SK-N-SH treated with all-trans-retinoic acid at 6 μM for 48 hours (cell line): ENCODE results near the gene LY6G5B.
A peak's percentile ranks its signal among the peaks of the same experiment; 100 is the strongest.

Experiments used
- ATAC-seq: fragments of 200-7000 bp; cut with Tn5 transposase; 3 replicates; pipeline ENCODE4 v1.9.1; 2020; ENCODE audit warnings: mild to moderate bottlenecking, moderate library complexity
- ARNTL ChIP-seq: fragments of 450-650 bp; formaldehyde crosslinking; IDR thresholded peaks from 2 replicates; pipeline ENCODE4 v1.5.0; 2020; ENCODE audit warnings: low read depth, mild to moderate bottlenecking, moderate library complexity, borderline replicate concordance
- BACH2 ChIP-seq: fragments of 250-450 bp; sonication (Bioruptor Pico); IDR thresholded peaks from 2 replicates; pipeline ENCODE4 v1.9.0; 2021; ENCODE audit warnings: mild to moderate bottlenecking, borderline replicate concordance
- CREB5 ChIP-seq: fragments of 250-450 bp; sonication (Bioruptor Pico); IDR thresholded peaks from 2 replicates; pipeline ENCODE4 v1.5.1; 2020; ENCODE audit warnings: low read depth, mild to moderate bottlenecking, moderate library complexity
- CSDC2 ChIP-seq: fragments of 250-450 bp; sonication (Bioruptor Pico); IDR thresholded peaks from 2 replicates; pipeline ENCODE4 v1.5.0; 2020; ENCODE audit warnings: mild to moderate bottlenecking, moderate library complexity
- ESRRG ChIP-seq: fragments of 250-450 bp; sonication (Bioruptor Pico); IDR thresholded peaks from 2 replicates; pipeline ENCODE4 v1.6.1; 2021; ENCODE audit warnings: mild to moderate bottlenecking
- GLIS3 ChIP-seq: fragments of 250-450 bp; sonication (Bioruptor Pico); IDR thresholded peaks from 2 replicates; pipeline ENCODE4 v1.5.0; 2020; ENCODE audit warnings: mild to moderate bottlenecking, moderate library complexity
- OSR1 ChIP-seq: fragments of 250-450 bp; sonication (Bioruptor Pico); IDR thresholded peaks from 2 replicates; pipeline ENCODE4 v1.8.0; 2022; ENCODE audit warnings: moderate library complexity, mild to moderate bottlenecking, inconsistent platforms
- PPARA ChIP-seq: fragments of 250-450 bp; sonication (Bioruptor Pico); IDR thresholded peaks from 2 replicates; pipeline ENCODE4 v1.5.0; 2020; ENCODE audit warnings: mild to moderate bottlenecking, borderline replicate concordance
- SNAI2 ChIP-seq: fragments of 250-450 bp; sonication (Bioruptor Pico); IDR thresholded peaks from 2 replicates; pipeline ENCODE4 v1.5.0; 2020; ENCODE audit warnings: mild to moderate bottlenecking, moderate library complexity
- TCF4 ChIP-seq: fragments of 250-450 bp; sonication (Bioruptor Pico); IDR thresholded peaks from 2 replicates; pipeline ENCODE4 v1.8.0; 2021; ENCODE audit warnings: mild to moderate bottlenecking, moderate library complexity, borderline replicate concordance
- TOX ChIP-seq: fragments of 250-450 bp; sonication (Bioruptor Pico); IDR thresholded peaks from 2 replicates; pipeline ENCODE4 v1.8.0; 2021; ENCODE audit warnings: mild to moderate bottlenecking, moderate library complexity, borderline replicate concordance
- ZFP30 ChIP-seq: fragments of 450-650 bp; formaldehyde crosslinking; IDR thresholded peaks from 2 replicates; pipeline ENCODE4 v1.5.0; 2022; ENCODE audit warnings: mild to moderate bottlenecking, moderate library complexity
- TF ChIP-seq, protein P1 (sequence below): fragments of 250-450 bp; sonication (Bioruptor Pico); IDR thresholded peaks from 2 replicates; pipeline ENCODE4 v1.5.0; 2020; ENCODE audit warnings: mild to moderate bottlenecking, moderate library complexity

LY6G5B gene

DNA sequence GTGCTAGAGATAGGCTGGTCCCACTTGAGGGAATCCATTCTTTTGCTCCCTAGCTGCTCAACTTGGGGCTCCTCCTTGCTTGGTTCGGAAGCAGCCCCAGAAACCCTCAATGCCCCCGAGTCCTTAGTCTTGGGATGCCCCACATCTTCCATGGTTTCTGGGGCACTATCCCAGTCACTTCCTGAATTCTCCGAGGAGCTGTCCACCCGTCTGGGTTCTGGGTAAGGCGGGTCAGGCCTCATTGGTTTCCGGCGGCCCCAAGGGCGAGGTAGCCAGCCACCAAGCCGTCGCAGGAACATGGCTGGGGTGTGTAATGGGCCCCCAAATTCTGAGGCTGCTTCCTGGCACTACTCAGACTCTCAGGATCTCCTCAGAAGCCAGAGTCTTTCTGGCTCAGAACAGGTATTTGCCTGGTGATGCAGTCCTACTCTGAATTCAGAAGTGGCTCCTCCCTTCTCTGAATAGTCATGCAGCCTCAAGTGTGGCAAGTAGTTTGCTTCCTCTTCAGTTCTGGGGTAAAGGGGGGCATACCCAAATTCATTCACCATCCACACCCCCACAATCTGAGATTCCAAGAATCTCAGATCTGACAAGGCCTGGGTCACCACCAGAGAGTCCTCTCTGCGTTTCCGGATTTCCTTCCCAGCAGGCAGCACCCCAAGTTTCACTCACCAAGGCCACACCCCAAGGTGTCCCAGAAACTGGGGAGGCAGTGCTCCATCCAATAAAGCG lies 10.0 kb upstream of the LY6G5B start (continued):
- TF ChIP-seq, protein P1, sequence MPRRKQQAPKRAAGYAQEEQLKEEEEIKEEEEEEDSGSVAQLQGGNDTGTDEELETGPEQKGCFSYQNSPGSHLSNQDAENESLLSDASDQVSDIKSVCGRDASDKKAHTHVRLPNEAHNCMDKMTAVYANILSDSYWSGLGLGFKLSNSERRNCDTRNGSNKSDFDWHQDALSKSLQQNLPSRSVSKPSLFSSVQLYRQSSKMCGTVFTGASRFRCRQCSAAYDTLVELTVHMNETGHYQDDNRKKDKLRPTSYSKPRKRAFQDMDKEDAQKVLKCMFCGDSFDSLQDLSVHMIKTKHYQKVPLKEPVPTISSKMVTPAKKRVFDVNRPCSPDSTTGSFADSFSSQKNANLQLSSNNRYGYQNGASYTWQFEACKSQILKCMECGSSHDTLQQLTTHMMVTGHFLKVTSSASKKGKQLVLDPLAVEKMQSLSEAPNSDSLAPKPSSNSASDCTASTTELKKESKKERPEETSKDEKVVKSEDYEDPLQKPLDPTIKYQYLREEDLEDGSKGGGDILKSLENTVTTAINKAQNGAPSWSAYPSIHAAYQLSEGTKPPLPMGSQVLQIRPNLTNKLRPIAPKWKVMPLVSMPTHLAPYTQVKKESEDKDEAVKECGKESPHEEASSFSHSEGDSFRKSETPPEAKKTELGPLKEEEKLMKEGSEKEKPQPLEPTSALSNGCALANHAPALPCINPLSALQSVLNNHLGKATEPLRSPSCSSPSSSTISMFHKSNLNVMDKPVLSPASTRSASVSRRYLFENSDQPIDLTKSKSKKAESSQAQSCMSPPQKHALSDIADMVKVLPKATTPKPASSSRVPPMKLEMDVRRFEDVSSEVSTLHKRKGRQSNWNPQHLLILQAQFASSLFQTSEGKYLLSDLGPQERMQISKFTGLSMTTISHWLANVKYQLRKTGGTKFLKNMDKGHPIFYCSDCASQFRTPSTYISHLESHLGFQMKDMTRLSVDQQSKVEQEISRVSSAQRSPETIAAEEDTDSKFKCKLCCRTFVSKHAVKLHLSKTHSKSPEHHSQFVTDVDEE = no peak
- TF ChIP-seq GLIS3 (CRISPR knock-in tag) (no peak), TCF4 (no peak)

DNA sequence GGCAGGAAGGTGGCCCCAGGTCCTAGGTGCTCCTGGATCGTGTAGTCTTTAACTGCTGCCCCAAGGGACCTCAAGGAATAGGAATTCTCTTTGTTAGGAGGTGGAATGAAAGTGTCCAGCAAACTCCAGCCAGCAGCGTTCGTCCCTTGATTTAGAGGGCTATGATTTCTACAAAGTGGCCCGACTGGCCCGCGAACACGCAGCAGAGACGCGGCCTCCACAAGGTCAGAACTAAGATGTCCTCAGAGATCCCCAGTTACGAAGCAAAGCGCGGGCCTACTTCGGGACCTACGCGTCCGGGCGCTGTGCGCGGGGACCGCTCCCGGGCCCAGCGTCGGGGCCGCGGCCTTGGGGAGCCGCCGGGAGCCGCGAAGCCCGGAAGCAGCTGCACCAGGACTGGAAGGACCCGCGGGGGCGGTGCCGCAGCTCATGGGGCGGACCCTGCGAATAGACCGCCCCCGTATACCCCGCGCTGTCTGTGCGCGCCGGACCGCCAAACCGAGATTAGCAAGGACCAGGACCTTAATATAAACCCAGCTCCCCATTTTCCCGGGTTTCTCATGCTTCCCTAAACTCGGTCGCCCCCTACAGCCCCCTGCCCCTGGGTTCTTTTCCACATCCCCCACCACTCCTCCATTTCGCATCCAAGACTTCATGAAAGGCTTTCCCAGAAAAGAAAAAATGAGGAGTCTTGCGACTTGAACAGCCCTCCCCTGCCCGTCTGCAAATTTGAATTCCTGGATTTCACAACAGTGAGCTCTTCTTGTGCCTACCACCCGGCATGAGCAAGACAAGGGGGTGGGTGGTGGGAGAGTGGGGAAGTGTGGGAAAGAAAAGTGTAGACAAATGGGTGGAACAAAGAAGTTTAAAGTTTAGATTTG lies 9.2 kb upstream of the LY6G5B start, which contains the start of gene C6orf47:
Gene C6orf47, minus strand, starts transcription at position 398 of the 881 bp plus-strand sequence. CDS start 831 bp downstream, outside the sequence.
- ATAC-seq = peak; percentile 84
- no peak for TF ChIP-seq PPARA (CRISPR knock-in tag)
- no peak for TF ChIP-seq CSDC2 (CRISPR knock-in tag)
- no peak for TF ChIP-seq OSR1 (CRISPR knock-in tag)
- TF ChIP-seq CREB5 (CRISPR knock-in tag) = no peak
- TF ChIP-seq GLIS3 (CRISPR knock-in tag) = no peak
- TF ChIP-seq ESRRG (CRISPR knock-in tag) = no peak
- TF ChIP-seq, protein P1 = no peak
- TF ChIP-seq BACH2 (CRISPR knock-in tag) = no peak
- TF ChIP-seq TOX = no peak
- TF ChIP-seq ZFP30 (CRISPR knock-in tag) = no peak
- TF ChIP-seq, all 23 proteins: peak for 0

DNA sequence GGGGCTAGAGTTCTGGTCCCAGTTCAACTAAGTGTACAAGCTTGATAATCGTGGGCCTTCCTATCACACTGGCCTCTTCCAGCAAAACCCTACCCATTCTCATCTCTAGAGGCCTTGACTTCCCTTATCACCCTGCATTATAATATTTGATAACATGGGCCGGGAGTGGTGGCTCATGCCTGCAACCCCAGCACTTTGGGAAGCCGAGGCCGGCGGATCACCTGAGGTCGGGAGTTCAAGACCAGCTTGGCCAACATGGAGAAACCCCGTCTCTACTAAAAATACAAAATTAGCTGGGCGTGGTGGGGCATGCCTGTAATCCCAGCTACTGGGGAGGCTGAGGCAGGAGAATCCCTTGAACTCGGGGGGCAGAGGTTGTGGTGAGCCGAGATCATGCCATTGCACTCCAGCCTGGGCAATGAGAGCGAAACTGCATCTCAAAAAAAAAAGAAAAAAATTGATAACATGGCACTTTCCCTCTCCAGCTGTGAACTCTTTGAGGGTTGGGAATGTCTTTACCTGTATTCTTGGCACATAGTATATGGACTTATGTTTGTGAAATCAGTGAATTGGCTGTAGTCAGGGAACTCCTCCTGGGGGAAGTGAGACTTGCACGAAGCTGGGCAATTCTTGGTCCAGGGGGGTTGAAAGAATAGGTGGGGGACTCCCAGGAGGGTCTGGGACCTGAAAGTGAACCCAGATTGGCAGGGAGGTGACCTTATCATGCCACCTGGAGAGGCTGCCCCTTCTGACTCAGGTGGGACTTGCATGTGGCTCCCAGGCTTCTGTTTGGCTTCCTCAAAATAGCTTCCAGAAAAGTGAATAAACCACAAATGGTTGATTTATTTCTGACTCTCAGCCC lies 8.3 kb upstream of the LY6G5B start:
- no peak for ATAC-seq
- TF ChIP-seq ZFP30 (CRISPR knock-in tag) = no peak
- no peak for TF ChIP-seq SNAI2 (CRISPR knock-in tag)
- no peak for TF ChIP-seq ESRRG (CRISPR knock-in tag)
- TF ChIP-seq CREB5 (CRISPR knock-in tag) = no peak
- TF ChIP-seq BACH2 (CRISPR knock-in tag) = no peak
- no peak for TF ChIP-seq PPARA (CRISPR knock-in tag)
- TF ChIP-seq GLIS3 (CRISPR knock-in tag) = no peak
- TF ChIP-seq, protein P1 = no peak
- no peak for TF ChIP-seq TOX
- TF ChIP-seq ARNTL (CRISPR knock-in tag) = no peak
- TF ChIP-seq, all 23 proteins: peak for 0
